ENCODE results near the gene ZNF3.

ZNF3 gene

DNA sequence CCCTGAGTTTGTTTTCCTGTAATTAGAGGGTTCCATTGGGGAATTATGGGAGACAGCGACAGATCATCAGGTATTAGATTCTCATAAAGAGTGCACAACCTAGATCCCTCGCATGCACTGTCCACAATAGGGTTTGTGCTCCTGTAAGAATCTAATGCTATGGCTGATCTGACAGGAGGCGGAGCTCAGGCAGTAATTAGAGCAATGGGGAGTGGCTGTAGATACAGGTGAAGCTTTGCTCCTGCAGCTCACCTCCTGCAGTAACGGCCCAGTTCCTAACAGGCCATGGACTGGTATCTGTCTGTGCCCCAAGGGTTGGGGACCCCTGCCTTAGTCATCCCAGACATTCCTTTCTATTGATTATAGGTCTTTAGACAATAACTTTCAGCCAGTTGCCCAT is 32.8 kb downstream of the ZNF3 start:
- Histone ChIP-seq H3K9me3 (ENCODE audit: insufficient read depth, low read depth, low read length) (no peaks in the 10 kb centered on the region), H3K4me2 (ENCODE audit: low read depth, low read length, poor library complexity, severe bottlenecking) (peak overlapping the region; percentile 95), H3K36me3 (ENCODE audit: insufficient read depth, low read length) (no peaks in the 10 kb centered on the region), H2AFZ (ENCODE audit: low read length) (peak overlapping the region; percentile 94), H4K20me1 (ENCODE audit: insufficient read depth, low read length, poor library complexity, severe bottlenecking) (no peaks in the 10 kb centered on the region), H3K27me3 (ENCODE audit: insufficient read depth, low read length, poor library complexity, severe bottlenecking) (no peaks in the 10 kb centered on the region), H3F3A (ENCODE audit: low read depth) (no peaks in the 10 kb centered on the region), H3K4me1 (ENCODE audit: insufficient read depth, low read length, poor library complexity, severe bottlenecking) (peaks cover 14% of the 10 kb centered on the region), H3K4me3 (ENCODE audit: low read length, poor library complexity, severe bottlenecking) (peak overlapping the region; percentile 81), H3K79me2 (ENCODE audit: insufficient read depth, low read length) (peaks cover 12% of the 10 kb centered on the region), H3K9me2 (replicated peaks; ENCODE audit: low read depth, low read length) (no peaks in the 10 kb centered on the region), H3K9ac (ENCODE audit: low read depth, low read length, poor library complexity, severe bottlenecking) (no peak overlapping the region)
- TF ChIP-seq, protein P1, sequence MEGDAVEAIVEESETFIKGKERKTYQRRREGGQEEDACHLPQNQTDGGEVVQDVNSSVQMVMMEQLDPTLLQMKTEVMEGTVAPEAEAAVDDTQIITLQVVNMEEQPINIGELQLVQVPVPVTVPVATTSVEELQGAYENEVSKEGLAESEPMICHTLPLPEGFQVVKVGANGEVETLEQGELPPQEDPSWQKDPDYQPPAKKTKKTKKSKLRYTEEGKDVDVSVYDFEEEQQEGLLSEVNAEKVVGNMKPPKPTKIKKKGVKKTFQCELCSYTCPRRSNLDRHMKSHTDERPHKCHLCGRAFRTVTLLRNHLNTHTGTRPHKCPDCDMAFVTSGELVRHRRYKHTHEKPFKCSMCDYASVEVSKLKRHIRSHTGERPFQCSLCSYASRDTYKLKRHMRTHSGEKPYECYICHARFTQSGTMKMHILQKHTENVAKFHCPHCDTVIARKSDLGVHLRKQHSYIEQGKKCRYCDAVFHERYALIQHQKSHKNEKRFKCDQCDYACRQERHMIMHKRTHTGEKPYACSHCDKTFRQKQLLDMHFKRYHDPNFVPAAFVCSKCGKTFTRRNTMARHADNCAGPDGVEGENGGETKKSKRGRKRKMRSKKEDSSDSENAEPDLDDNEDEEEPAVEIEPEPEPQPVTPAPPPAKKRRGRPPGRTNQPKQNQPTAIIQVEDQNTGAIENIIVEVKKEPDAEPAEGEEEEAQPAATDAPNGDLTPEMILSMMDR (conservative IDR thresholded peaks at IDR 0.05; ENCODE audit: low read length), result no peak
- TF ChIP-seq EZH2phosphoT487 (IDR thresholded peaks at IDR 0.05; ENCODE audit: borderline replicate concordance), result no peak

DNA sequence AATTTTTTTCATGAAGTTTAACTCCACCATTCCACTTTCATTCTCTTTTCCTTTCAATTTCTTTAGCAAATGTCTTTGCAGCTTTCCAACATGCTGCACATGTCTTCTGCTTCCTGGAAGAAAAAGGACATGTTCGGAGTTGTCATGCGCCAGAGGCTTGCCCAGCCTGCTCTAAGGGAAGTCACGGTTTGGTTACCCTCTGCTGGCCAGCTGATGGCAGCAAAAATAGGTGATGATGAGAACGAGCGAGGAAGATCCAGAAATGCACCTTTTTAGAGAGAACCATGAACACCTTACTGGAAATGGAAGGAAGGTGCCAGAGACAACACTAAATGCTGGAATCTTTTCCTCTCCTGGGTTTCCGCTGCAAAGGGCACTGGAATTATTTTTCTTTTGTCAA is 36.8 kb downstream of the ZNF3 start:
- Histone ChIP-seq H3K4me1 (ENCODE audit: insufficient read depth, low read length, poor library complexity, severe bottlenecking) (peaks cover 16% of the 10 kb centered on the region), H3K36me3 (ENCODE audit: insufficient read depth, low read length) (no peaks in the 10 kb centered on the region), H3K79me2 (ENCODE audit: insufficient read depth, low read length) (no peaks in the 10 kb centered on the region), H2AFZ (ENCODE audit: low read length) (no peak overlapping the region), H3K4me3 (ENCODE audit: low read length, poor library complexity, severe bottlenecking) (no peak overlapping the region), H3K9ac (ENCODE audit: low read depth, low read length, poor library complexity, severe bottlenecking) (no peak overlapping the region), H3F3A (ENCODE audit: low read depth) (peaks cover 9% of the 10 kb centered on the region; the same call in 1 of the 2 replicates), H3K4me2 (ENCODE audit: low read depth, low read length, poor library complexity, severe bottlenecking) (no peak overlapping the region), H4K20me1 (ENCODE audit: insufficient read depth, low read length, poor library complexity, severe bottlenecking) (no peaks in the 10 kb centered on the region), H3K9me2 (replicated peaks; ENCODE audit: low read depth, low read length) (no peaks in the 10 kb centered on the region), H3K27me3 (ENCODE audit: insufficient read depth, low read length, poor library complexity, severe bottlenecking) (no peaks in the 10 kb centered on the region), H3K9me3 (ENCODE audit: insufficient read depth, low read depth, low read length) (no peaks in the 10 kb centered on the region)
- no peak for TF ChIP-seq EZH2phosphoT487 (IDR thresholded peaks at IDR 0.05; ENCODE audit: borderline replicate concordance)
- TF ChIP-seq, protein P1 (conservative IDR thresholded peaks at IDR 0.05; ENCODE audit: low read length), result no peak

DNA sequence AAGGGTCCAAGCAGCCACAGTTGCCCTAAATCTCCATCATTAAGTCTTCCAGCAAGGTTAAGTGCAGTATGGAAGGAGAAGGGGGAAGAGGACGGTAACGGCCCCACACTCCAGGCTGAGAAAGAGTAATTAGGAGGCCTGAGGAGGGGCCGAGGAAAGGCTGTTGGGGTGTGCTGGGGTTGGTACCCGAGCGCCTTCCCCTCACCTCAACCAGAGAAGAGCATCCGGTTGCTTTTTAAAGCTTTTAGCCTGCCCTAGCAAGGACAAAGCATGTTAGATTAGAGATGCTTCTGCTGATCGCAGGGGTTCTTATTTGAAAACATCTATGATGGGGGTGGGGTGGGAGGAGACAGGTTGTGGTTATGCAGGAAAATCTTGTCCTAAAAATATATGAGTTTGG is 40.9 kb downstream of the ZNF3 start:
- H3F3A ChIP-seq (ENCODE audit: low read depth), result peaks cover 9% of the 10 kb centered on the region; the same call in 1 of the 2 replicates
- H3K79me2 ChIP-seq (ENCODE audit: insufficient read depth, low read length), result no peaks in the 10 kb centered on the region
- no peak overlapping the region for H3K4me2 ChIP-seq (ENCODE audit: low read depth, low read length, poor library complexity, severe bottlenecking)
- no peaks in the 10 kb centered on the region; the same call in 1 of the 2 replicates for H3K36me3 ChIP-seq (ENCODE audit: insufficient read depth, low read length)
- H2AFZ ChIP-seq (ENCODE audit: low read length), result no peak overlapping the region
- H3K27me3 ChIP-seq (ENCODE audit: insufficient read depth, low read length, poor library complexity, severe bottlenecking), result no peaks in the 10 kb centered on the region
- H3K9ac ChIP-seq (ENCODE audit: low read depth, low read length, poor library complexity, severe bottlenecking), result no peak overlapping the region
- H3K4me1 ChIP-seq (ENCODE audit: insufficient read depth, low read length, poor library complexity, severe bottlenecking), result peaks cover 12% of the 10 kb centered on the region
- H3K4me3 ChIP-seq (ENCODE audit: low read length, poor library complexity, severe bottlenecking), result no peak overlapping the region
- TF ChIP-seq, protein P1 (conservative IDR thresholded peaks at IDR 0.05; ENCODE audit: low read length), result no peak
- TF ChIP-seq EZH2phosphoT487 (IDR thresholded peaks at IDR 0.05; ENCODE audit: borderline replicate concordance), result no peak
- H3K9me2 ChIP-seq (replicated peaks; ENCODE audit: low read depth, low read length), result no peaks in the 10 kb centered on the region
- H3K9me3 ChIP-seq (ENCODE audit: insufficient read depth, low read depth, low read length), result no peaks in the 10 kb centered on the region
- no peaks in the 10 kb centered on the region for H4K20me1 ChIP-seq (ENCODE audit: insufficient read depth, low read length, poor library complexity, severe bottlenecking)
